ENCODE measurements around the gene SERPINI1. TPM values are rescaled to one million over a fixed set of nuclear protein-coding genes. Genes with fewer than 3 reads are reported as not detected.

SERPINI1 gene
- total RNA-seq, 4 donors from 2014 or later: 0.79 to 1.5 TPM; not detected in 2

DNA sequence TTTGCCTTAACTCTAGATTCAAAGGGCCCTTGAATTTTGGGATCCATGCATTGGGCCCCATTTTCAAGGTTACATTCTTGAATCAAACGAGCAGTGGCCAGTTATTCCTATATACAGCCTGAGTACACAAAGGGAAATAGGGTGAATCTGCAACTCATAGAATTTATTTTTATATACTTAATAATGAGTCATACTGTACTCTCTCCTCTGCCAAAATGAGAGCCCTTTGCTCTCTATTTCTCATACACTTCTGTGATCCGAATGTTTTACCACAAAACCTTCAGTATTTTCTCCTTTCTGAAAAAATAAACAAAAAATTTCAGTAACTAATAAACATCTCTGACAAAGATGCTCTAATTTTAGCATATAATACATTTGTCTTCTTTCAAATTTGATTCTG is 116.7 kb downstream of the SERPINI1 start:
- TF ChIP-seq, protein P1, sequence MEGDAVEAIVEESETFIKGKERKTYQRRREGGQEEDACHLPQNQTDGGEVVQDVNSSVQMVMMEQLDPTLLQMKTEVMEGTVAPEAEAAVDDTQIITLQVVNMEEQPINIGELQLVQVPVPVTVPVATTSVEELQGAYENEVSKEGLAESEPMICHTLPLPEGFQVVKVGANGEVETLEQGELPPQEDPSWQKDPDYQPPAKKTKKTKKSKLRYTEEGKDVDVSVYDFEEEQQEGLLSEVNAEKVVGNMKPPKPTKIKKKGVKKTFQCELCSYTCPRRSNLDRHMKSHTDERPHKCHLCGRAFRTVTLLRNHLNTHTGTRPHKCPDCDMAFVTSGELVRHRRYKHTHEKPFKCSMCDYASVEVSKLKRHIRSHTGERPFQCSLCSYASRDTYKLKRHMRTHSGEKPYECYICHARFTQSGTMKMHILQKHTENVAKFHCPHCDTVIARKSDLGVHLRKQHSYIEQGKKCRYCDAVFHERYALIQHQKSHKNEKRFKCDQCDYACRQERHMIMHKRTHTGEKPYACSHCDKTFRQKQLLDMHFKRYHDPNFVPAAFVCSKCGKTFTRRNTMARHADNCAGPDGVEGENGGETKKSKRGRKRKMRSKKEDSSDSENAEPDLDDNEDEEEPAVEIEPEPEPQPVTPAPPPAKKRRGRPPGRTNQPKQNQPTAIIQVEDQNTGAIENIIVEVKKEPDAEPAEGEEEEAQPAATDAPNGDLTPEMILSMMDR (IDR thresholded peaks at IDR 0.05): no peak
- TF ChIP-seq POLR2AphosphoS5 (IDR thresholded peaks at IDR 0.05) (no peak), EP300 (IDR thresholded peaks at IDR 0.05; ENCODE audit: low read depth) (no peak), POLR2A (IDR thresholded peaks at IDR 0.05) (no peak)
- H3K27me3 ChIP-seq: no peaks in the 10 kb centered on the region
- WGBS, 2 donors (ENCODE audit: low coverage in 1 of 2): 49 to 77% methylated on average over 2 of the region's 2 CpGs
- H3K4me3 ChIP-seq: no peak overlapping the region
- in situ Hi-C loops (cut with MboI; ENCODE audit: low pct_ligation_motif_present in 1 of 4, low pct_unique_long_range_greater_than_20kb in 1 of 4, low sequenced_read_pairs in 3 of 4) (no loop called here), intact Hi-C loops (cut with DNase I; ENCODE audit: low total_unique reads) (no loop called here)
- no peaks in the 10 kb centered on the region for H3K36me3 ChIP-seq
- H3K9me3 ChIP-seq: no peaks in the 10 kb centered on the region
- no peaks in the 10 kb centered on the region for H3K4me1 ChIP-seq
- H3K27ac ChIP-seq: no peak overlapping the region
- no peak for DNase-seq

DNA sequence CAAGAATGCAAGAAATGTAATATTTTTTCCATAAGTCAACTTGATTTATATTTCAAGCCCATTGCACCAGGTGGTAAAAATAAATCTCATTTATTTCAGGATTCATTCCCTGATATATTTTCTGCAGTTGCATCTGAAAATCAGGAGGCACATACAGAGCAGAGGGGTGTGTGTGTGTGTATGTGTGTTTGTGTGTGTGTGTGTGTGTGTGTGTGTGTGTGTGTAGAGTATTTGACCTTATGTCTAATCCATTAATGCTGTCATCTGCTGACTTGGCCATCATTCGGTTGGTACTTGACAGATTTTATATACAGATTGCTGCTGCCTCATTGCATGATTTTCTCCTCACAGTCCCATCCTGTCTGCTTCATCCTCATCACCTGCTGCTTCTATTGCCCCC is 118.5 kb downstream of the SERPINI1 start:
- Histone ChIP-seq H3K27me3 (no peaks in the 10 kb centered on the region), H3K36me3 (no peaks in the 10 kb centered on the region), H3K4me3 (no peak overlapping the region), H3K27ac (no peak overlapping the region), H3K4me1 (no peaks in the 10 kb centered on the region), H3K9me3 (no peaks in the 10 kb centered on the region)
- WGBS, 2 donors (ENCODE audit: low coverage in 1 of 2): 85% methylated on average over 1 of the region's 1 CpG; no CpG with 5 or more reads in 1 of the 2 donors
- no peak for DNase-seq
- in situ Hi-C loops (cut with MboI; ENCODE audit: low pct_ligation_motif_present in 1 of 4, low pct_unique_long_range_greater_than_20kb in 1 of 4, low sequenced_read_pairs in 3 of 4): no loop called here
- intact Hi-C loops (cut with DNase I; ENCODE audit: low total_unique reads): no loop called here
- TF ChIP-seq, protein P1 (IDR thresholded peaks at IDR 0.05): no peak
- TF ChIP-seq POLR2A (IDR thresholded peaks at IDR 0.05) (no peak), POLR2AphosphoS5 (IDR thresholded peaks at IDR 0.05) (no peak), EP300 (IDR thresholded peaks at IDR 0.05; ENCODE audit: low read depth) (no peak)

DNA sequence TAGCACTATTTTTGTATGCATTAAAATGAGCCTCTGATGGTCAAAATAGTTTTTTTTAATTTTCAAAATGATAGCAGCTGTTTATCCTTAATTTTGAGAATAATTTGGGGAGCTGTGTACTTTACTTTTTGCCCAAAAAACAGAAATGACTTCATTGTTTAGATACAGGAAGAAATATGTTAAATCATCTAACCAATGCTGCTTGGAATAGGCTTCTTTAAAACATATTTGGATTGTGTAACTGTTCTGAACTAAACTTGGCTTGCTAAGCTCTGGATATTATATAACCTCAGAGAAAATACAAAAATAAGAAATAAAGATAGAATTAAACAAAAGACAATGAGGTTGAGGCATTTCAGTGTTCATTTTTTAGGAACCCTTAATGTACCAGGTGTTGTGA is 119.3 kb downstream of the SERPINI1 start:
- in situ Hi-C loops (cut with MboI; ENCODE audit: low pct_ligation_motif_present in 1 of 4, low pct_unique_long_range_greater_than_20kb in 1 of 4, low sequenced_read_pairs in 3 of 4) (no loop called here), intact Hi-C loops (cut with DNase I; ENCODE audit: low total_unique reads) (no loop called here)
- no peaks in the 10 kb centered on the region for H3K9me3 ChIP-seq
- no peaks in the 10 kb centered on the region for H3K4me1 ChIP-seq
- no peak overlapping the region for H3K4me3 ChIP-seq
- H3K27ac ChIP-seq: no peak overlapping the region
- DNase-seq: no peak
- TF ChIP-seq, protein P1 (IDR thresholded peaks at IDR 0.05): no peak
- TF ChIP-seq EP300 (IDR thresholded peaks at IDR 0.05; ENCODE audit: low read depth): no peak
- TF ChIP-seq POLR2A (IDR thresholded peaks at IDR 0.05): no peak
- no peak for TF ChIP-seq POLR2AphosphoS5 (IDR thresholded peaks at IDR 0.05)
- no peaks in the 10 kb centered on the region for H3K27me3 ChIP-seq
- H3K36me3 ChIP-seq: no peaks in the 10 kb centered on the region

DNA sequence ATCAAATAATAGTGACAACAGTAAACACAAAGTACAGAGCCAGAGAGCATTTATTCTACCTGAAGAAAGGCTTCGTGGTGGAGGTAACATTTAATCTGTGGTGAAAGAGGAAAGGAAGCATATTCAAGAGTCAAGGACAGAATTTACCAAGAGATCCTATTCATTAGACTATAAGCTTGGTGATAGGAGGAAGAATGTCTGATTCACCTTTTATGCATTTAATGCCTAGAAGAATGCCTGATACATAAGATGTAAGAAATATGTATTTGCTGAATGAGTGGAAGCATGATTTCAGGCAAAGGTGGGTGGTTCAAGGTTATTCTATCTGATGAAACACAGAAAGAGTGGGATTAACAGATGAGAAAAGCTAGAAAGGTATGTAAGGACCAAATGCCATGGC is 119.8 kb downstream of the SERPINI1 start:
- no peak for TF ChIP-seq POLR2AphosphoS5 (IDR thresholded peaks at IDR 0.05)
- TF ChIP-seq EP300 (IDR thresholded peaks at IDR 0.05; ENCODE audit: low read depth): no peak
- TF ChIP-seq POLR2A (IDR thresholded peaks at IDR 0.05): no peak
- TF ChIP-seq, protein P1 (IDR thresholded peaks at IDR 0.05): no peak
- in situ Hi-C loops (cut with MboI; ENCODE audit: low pct_ligation_motif_present in 1 of 4, low pct_unique_long_range_greater_than_20kb in 1 of 4, low sequenced_read_pairs in 3 of 4): no loop called here
- H3K4me1 ChIP-seq: no peaks in the 10 kb centered on the region
- no peaks in the 10 kb centered on the region for H3K27me3 ChIP-seq
- no peak for DNase-seq
- no peaks in the 10 kb centered on the region for H3K36me3 ChIP-seq
- H3K4me3 ChIP-seq: no peak overlapping the region
- H3K27ac ChIP-seq: no peak overlapping the region
- H3K9me3 ChIP-seq: no peaks in the 10 kb centered on the region
- WGBS, 2 donors (ENCODE audit: low coverage in 1 of 2): 43 to 48% methylated on average over 1 of the region's 1 CpG
- intact Hi-C loops (cut with DNase I; ENCODE audit: low total_unique reads): no loop called here
